ENCODE measurements around the gene RAVER1.

- TF ChIP-seq CTCF (IDR thresholded peaks at IDR 0.05): no peak
- no peak for TF ChIP-seq EZH2 (IDR thresholded peaks at IDR 0.05; ENCODE audit: borderline replicate concordance, insufficient read depth, low read depth, low read length, poor library complexity, severe bottlenecking)
Observed at GRCh38 chr19:10285393-10285792, 47.9 kb downstream of the RAVER1 start.
